Fibroblast of gingiva (primary cell): ENCODE results near the gene NTNG2.
A peak's percentile ranks its signal among the peaks of the same experiment; 100 is the strongest.

Experiments
- DNase-seq: peaks from one replicate; pipeline ENCODE4 v3.0.0-alpha.2; 2011; ENCODE audit warnings: low read depth

Gene NTNG2

DNA sequence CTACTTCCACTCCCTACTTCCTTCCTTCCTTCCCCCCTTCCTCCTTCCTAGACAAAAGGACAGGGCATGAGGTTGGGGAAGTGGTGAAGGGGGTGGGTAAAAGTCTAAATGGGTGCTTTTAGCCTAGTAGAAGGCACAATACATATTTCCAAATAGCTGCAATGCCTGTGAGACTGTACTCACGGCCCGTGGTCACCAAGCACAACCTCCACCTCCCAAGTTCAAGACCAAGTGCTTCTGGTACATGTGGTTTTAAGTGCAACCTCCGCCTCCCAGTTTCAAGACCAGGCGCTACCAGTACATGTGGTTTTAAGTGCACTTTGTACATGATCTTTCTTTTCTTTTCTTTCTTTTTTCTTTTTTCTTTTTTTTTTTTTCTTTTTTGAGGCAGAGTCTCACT lies 14.5 kb upstream of the NTNG2 start:
- DNase-seq = no peak

DNA sequence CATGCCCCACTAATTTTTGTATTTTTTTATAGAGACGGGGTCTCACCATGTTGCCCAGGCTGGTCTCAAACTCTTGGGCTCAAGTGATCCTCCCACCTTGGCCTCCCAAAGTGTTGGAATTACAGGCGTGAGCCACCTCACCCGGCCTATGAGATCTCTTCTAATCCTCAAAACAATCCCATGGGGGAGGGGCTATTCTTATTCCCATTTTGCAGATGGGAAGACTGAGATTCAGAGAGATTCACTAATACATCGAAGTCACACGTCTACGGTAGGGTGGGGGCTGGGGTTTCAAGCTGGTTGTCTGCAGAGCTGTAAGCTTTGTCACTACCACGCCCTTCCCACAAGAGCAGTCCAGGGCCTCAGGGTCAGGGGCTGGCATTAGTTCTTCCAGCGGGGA lies 14.0 kb upstream of the NTNG2 start:
- no peak for DNase-seq

DNA sequence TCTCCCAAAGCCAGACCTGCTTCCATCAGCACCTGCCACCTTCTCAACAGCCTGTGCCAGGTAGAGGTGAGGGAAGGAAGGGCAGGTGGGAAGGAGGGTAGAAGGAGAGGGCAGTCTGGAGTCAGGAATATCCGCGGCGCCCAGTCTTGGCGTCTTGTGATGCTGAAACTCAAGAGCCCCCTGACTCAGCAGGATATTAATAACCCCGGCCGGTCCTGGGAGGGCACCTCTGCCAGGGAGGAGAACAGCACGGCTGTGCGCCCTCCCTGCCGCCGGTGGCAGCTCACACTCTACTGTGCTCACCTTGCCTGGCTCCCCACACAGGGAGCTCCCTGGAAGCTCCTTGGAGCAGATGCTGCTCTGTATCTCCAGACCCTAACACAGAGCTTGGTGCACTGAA lies 11.6 kb upstream of the NTNG2 start:
- DNase-seq = no peak

DNA sequence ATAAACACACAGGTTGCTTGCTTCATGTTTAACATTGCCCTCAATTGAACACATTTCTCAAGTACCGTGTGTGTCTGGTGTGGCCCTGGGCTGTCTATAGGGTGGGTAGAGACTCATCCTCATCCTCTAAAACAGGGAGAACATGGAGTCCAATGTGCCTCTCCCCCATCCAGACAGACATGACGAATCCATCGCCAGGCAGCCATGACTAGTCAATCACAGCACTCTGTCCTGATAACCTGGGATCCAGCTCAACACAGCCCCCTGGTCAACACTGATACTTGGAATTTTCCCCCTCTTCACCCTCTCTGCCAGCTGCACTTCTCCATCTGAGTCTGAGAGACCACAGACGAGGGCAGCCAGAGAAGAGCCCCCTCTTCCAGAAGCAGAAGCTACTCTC lies 10.7 kb upstream of the NTNG2 start:
- no peak for DNase-seq

GRCh38 chr9:132152231-132152630 lies 9.6 kb upstream of the NTNG2 start:
- no peak for DNase-seq

DNA sequence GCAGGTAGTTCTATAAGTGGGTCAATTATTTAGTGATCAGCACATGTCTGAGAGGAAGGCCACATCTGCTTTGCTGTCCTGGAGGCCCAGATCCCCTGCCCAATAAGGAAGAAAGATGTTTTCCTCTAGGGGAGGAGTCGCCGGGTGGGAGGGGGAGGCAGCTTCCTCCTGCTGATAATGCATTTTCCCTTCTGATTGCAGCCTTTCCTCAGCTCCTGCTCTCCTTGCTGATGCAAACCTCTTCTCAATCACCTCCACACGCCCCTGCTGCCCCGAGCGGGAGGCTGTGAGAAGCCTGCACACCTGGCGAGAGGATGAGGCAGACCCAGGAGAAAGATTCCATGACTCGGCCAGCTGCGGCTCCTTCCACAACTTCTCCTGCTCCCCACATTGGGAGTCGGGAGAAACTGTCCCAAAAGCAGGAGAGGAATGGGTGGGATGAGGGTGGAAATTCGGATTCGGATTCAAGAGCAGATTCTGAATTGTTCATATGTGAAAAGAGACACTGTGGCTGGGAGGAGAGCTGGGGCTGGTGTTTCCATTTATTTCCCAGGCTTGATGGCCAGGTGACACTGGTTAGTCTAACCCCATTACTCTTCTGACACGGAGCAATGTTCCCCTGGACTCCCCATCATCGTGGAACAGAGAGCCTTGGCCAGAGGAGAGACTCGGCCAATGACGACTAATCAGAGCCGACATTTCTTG lies 6.8 kb upstream of the NTNG2 start:
- DNase-seq = no peak

- DNase-seq = no peak
Measured at GRCh38 chr9:132155568-132155895, 6.3 kb upstream of the NTNG2 start.

DNA sequence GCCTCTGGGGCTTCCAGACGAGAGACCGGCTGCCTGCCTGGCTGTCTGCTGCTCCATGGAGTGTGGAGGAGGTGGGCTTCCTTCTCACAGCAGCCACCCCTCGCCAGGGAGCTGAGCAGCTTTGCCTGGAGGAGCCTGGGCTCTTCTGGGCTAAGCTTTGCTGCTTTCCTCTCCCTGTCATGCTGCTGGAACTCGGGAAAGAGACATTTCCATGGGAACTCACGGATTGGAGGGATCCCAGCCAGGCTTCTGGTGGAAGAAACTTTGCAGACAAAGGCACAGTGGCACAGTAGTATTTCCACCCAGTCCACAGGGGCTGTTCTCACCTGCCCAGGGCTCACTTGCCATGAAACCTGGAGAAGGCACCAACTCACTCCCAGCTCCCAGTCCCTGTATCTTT lies 5.6 kb upstream of the NTNG2 start:
- DNase-seq = no peak

DNA sequence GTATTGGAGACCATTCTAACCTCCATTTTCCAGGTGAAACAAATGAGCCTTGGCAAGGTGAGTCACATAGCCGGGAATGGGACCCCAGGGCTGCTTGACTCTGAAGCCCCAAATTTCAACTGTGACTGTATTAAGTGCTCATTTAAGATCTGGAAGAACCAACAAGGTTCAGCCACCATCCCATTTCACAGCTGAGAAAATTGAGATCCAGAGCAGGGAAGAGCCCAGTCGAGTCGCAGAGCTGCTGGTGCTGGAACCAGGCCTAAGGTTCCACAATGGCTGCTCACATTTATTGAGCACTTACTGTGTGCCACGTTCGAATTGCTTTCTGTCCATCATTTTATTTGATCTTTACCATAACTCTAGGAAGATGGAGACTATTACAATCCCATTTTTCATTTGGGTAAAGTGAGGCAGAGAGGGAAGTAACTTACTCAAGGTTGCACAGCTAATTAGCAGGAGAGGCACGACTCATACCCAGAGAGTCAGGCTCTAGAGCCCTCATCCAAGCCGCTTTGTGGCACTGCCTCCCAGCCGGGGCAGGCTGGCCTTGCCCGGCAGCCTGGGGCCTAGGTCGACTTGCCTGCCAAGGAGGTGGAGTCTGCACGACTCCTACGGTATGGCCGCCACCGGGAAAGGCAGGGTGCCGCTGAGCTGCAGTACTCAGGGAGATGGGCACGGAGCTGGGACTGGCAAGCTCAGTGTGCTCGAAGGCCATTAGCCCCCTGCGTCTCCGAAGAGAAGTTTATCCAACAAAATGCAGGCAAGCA lies 4.3 kb upstream of the NTNG2 start:
- no peak for DNase-seq

DNA sequence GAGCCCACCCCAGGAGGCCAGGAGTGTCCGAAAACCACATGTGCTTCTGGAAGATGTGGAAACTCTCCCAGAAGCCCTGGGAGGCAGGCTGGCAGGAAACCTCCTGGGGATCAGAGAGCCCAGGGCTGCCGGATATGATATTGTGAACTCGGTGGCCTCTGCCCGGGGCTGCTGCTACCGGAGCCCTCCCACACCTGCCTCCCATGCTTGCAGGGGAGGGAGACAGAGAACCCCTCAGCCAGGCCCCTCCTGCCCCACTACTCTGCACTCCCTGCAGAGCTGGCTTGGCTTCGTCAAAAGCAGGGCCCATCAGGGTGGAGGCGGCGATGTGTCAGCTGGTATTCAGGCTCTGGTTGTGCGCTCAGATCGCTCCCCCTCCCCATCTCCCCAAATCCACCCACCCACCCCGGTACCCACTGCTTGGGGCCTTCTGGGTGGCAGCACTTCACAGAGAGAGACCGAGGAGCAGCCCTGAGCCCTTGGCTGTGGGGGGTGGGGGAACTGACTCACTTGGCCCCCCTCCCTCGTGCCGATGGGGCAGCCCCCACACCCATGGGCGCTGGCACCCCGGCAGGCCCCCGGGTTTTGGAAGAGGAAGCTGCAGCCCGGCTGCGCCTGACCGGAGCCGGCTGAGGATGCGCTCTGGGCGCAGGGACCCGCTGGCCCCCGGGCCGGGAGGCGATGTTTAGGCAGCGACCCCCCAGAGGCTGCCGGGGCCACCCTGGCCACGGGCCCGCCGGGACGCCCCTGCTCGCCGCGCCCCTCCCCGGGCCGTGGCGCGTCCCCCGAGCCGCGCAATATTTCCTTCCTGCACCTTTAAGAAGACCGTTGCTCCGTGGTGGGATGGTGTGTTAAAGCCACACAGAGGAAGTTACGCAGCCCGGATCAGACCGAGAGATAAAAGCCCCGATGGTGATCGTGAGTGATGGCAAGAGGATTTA lies 786 bp upstream of the NTNG2 start:
- peak; percentile 68 for DNase-seq

- no peak for DNase-seq
Measured at GRCh38 chr9:132162764-132163456, 1.1 kb downstream of the NTNG2 start.

DNA sequence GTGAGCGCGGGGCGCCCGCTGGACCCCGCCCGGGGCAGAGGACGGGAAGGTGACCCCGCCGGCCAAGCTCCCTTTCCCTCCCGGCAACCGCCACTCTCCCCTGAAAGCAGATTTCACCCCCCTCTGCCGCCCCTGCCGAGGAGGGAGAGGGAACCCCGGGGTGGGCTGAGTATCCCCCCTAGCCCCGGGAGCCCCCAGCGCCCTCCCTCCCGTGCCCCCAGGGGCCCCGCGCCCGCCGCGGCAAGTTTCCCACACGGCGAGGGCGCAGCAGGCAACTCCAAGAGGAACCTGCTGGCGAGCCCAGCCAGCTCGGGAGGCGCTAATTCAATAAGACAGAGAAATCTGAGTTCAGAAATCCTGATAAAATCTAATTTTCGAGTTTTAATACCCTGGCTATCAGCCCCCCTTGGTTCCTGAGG lies 1.6 kb downstream of the NTNG2 start:
- DNase-seq = no peak

DNA sequence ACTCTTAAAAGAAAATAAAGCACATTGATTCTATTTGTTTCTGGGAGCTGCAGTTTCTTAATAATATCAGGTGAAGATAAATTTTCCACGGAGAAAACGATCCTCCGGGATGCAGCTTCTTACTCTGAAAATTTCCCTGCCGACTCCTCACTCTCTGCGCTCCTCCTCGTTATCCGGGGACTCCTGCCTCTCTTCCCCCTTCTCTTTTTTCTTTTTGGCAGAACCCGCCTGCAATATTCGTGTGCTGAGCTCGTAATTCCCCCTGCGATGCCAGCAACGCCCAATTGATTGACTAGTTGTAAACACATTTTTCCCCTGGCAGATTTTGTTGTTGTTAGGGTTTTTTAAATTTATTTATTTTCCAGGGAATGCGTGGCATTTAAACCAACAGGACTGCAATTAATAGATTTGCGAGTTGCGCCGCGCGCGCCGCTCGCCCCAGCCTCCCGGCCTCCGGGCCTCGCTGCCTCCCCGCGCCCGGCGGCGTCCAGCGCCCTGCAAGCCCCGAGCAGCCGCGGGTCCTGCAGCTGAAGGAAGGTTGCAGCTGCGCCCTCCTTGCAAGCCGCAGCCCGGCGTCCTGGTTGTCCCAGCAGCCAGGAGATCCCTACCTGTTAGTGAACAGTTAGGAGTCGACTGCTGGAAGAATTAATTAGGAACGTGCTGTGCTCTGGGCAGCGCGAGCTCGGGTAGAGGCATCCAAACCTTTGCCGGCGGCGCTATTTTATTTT lies 2.2 kb downstream of the NTNG2 start:
- DNase-seq = no peak

- DNase-seq = peak; percentile 74
Measured at GRCh38 chr9:132164604-132165362, 2.9 kb downstream of the NTNG2 start.

- DNase-seq = no peak
Measured at GRCh38 chr9:132166599-132166998, 4.7 kb downstream of the NTNG2 start.

DNA sequence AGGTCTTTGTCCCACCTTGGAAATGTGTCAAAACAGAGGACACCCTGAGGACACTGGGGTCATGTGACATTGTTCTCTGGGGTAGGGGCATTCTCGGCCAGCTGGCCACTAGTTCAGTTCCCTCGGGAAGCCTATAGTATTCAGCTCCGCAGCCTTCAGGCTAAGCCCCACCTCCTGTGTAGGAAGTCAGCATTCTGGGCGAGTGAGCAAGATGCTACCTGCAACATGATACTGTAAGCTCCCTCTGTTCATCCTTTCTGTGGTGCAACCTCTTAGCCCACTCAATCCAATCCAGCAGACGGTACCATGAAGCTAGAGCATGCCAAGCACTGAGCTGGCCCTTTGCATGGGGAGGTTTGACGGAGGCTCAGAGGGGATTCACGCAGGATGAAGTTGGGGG lies 5.3 kb downstream of the NTNG2 start:
- DNase-seq = no peak

DNA sequence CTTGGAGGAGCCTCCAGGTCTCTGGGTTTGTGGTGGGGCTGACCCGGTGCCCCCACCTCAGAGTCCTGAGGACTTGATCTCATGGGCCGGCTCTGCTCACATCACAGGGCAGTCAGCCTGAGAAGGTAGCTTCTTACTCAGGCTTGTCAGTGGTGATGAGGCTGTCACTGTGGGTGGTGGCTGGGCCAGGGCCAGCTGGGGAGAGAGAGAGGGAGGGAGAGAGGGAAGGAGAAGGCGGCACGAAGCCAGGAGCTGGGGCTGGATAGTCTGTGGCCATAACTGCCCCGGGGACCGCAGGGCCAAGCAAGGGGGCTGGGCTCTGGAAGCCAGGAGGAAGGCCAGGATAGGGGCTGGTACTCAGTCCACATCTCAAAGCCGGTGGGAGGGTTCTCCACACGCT lies 6.5 kb downstream of the NTNG2 start:
- DNase-seq = no peak

DNA sequence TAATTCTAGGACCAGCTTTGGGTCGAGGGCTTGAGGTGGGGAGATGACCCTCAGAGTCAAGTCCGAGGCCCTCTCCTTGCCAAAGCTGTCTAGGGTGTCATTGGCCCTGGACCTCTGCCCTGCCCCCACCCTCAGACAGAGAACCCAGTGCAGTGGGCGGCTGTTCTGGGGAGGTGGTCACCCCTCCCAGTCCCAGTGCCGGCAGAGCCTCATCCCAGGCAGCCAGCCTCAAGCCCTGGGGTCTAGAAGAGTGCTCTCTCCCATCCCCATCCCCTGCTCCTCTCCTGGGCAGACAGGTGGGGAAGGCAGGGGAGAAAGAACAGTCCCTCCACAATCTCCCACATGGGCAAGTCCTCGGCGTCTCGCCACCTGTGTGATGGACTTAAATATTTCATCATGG lies 7.0 kb downstream of the NTNG2 start:
- no peak for DNase-seq

GRCh38 chr9:132169672-132170392 lies 8.0 kb downstream of the NTNG2 start:
- DNase-seq = peak; percentile 19

GRCh38 chr9:132171702-132172101 lies 9.8 kb downstream of the NTNG2 start:
- no peak for DNase-seq
